GM12878 (cell line): ENCODE results near the gene XRN2. TPM values are rescaled to one million over a fixed set of nuclear protein-coding genes. Genes with fewer than 3 reads are reported as not detected.

Experiments used
- ATAC-seq: fragments of 200-7000 bp; cut with Tn5 transposase; 3 replicates; pipeline ENCODE4 v1.9.1; 2020; ENCODE audit warnings: mild to moderate bottlenecking, moderate library complexity
- BruUV-seq: library from RNA; stranded (reverse); fragments of 400-500 nt; replicated peaks from 2 replicates; lab custom pipeline; 2021; lab: Mats Ljungman, UMichigan
- CTCF ChIA-PET: fragments of 300-600 bp; sonication (Branson Sonifier 250); formaldehyde crosslinking; extraction: SDS; loops from one replicate; lab custom pipeline; 2021; ENCODE audit warnings: inconsistent platforms; lab: Yijun Ruan, JAX
- POLR2A ChIA-PET: fragments of 350-600 bp; formaldehyde crosslinking; extraction: SDS; loops from one replicate; lab custom pipeline; 2021; ENCODE audit warnings: inconsistent platforms; lab: Charles Lee
- RAD21 ChIA-PET: fragments of 300-600 bp; sonication (Branson Sonifier 250); formaldehyde crosslinking; loops from one replicate; lab custom pipeline; 2023; ENCODE audit warnings: antibody characterized with exemption; ENCODE audit not compliant: unreplicated experiment; lab: Charles Lee
- SMC1A ChIA-PET: fragments of 300-600 bp; sonication (Branson Sonifier 250); formaldehyde crosslinking; loops from one replicate; lab custom pipeline; 2023; ENCODE audit not compliant: unreplicated experiment, uncharacterized antibody; lab: Charles Lee
- DNase-seq: peaks from one replicate; pipeline ENCODE4 v3.0.0-alpha.2; 2011; ENCODE audit warnings: low read depth, low spot score
- FAIRE-seq: peaks from 3 replicates; lab custom pipeline; 2011; peaks lifted over from hg19 to GRCh38; lab: Jason Lieb, UNC
- H2AFZ ChIP-seq: 2 replicates; pipeline ENCODE4 v1.6.0; 2011; ENCODE audit warnings: low read depth, low read length, control low read depth; ENCODE audit not compliant: control insufficient read depth
- H3K27ac ChIP-seq: 2 replicates; pipeline ENCODE4 v1.5.1; 2011; ENCODE audit warnings: control low read depth; ENCODE audit not compliant: control insufficient read depth, insufficient read depth
- H3K27me3 ChIP-seq, 2 experiments: replicated peaks in 1 of 2; 2 replicates each; pipeline versions ENCODE4 v1.6.0 to v1.6.1; 2011; ENCODE audit warnings: low read length in 1 of 2; ENCODE audit not compliant: control insufficient read depth in 2 of 2, insufficient read depth in 2 of 2
- H3K36me3 ChIP-seq, 2 experiments: 2 replicates each; pipeline ENCODE4 v1.5.1; 2011; ENCODE audit warnings: low read length in 1 of 2; ENCODE audit not compliant: control insufficient read depth in 2 of 2, insufficient read depth in 2 of 2
- H3K4me1 ChIP-seq: 2 replicates; pipeline ENCODE4 v1.6.1; 2011; ENCODE audit warnings: mild to moderate bottlenecking, low read length, moderate library complexity, mixed read lengths; ENCODE audit not compliant: control insufficient read depth, insufficient read depth
- H3K4me2 ChIP-seq: 2 replicates; pipeline ENCODE4 v1.6.0; 2011; ENCODE audit warnings: control low read depth; ENCODE audit not compliant: control insufficient read depth, insufficient read depth
- H3K4me3 ChIP-seq: fragments of 200-600 bp; sonication (generic); 2 replicates; pipeline ENCODE4 v1.5.1; 2016
- H3K79me2 ChIP-seq: 2 replicates; pipeline ENCODE4 v1.6.0; 2011; ENCODE audit warnings: low read length; ENCODE audit not compliant: control insufficient read depth, insufficient read depth
- H3K9ac ChIP-seq: 2 replicates; pipeline ENCODE4 v1.8.0; 2011; ENCODE audit warnings: low read length, control low read depth, mixed read lengths; ENCODE audit not compliant: control insufficient read depth, insufficient read depth
- H3K9me3 ChIP-seq: replicated peaks from 3 replicates; pipeline ENCODE4 v1.5.1; 2011; ENCODE audit warnings: mild to moderate bottlenecking, low read length; ENCODE audit not compliant: control insufficient read depth, insufficient read depth
- H4K20me1 ChIP-seq: 2 replicates; pipeline ENCODE4 v1.6.0; 2011; ENCODE audit not compliant: control insufficient read depth, insufficient read depth
- BHLHE40 ChIP-seq, 2 experiments: fragments of 450-650 bp in 1 of 2; IDR thresholded peaks; 2 replicates each; pipeline ENCODE4 v1.6.1; 2011 to 2017; ENCODE audit warnings: low read depth in 2 of 2, borderline replicate concordance in 1 of 2, improper control_type of control experiment in 1 of 2, low read length in 1 of 2, mild to moderate bottlenecking in 1 of 2
- CHD2 ChIP-seq: IDR thresholded peaks from 2 replicates; pipeline ENCODE4 v1.6.1; 2011; ENCODE audit warnings: low read depth, low read length, improper control_type of control experiment, borderline replicate concordance
- GABPA ChIP-seq: IDR thresholded peaks from 2 replicates; pipeline ENCODE4 v1.6.1; 2014; ENCODE audit warnings: antibody characterized with exemption, low read depth, mild to moderate bottlenecking, inconsistent platforms
- IRF4 ChIP-seq: IDR thresholded peaks from 2 replicates; pipeline ENCODE4 v1.6.1; 2011; ENCODE audit warnings: low read depth, low read length
- MEF2B ChIP-seq: fragments of 450-650 bp; IDR thresholded peaks from 2 replicates; pipeline ENCODE4 v1.6.1; 2018; ENCODE audit warnings: mild to moderate bottlenecking, moderate library complexity; ENCODE audit not compliant: partially characterized antibody, poor library complexity, severe bottlenecking
- NFYA ChIP-seq: IDR thresholded peaks from 2 replicates; pipeline ENCODE4 v1.6.1; 2011; ENCODE audit warnings: low read depth, mild to moderate bottlenecking, low read length, improper control_type of control experiment, borderline replicate concordance
- PML ChIP-seq: IDR thresholded peaks from 2 replicates; pipeline ENCODE4 v1.6.1; 2012; ENCODE audit warnings: low read length, inconsistent platforms
- POLR2A ChIP-seq: IDR thresholded peaks from 2 replicates; pipeline ENCODE4 v1.6.1; 2011; ENCODE audit warnings: low read depth, mild to moderate bottlenecking, low read length
- RELB ChIP-seq: fragments of 450-650 bp; IDR thresholded peaks from 2 replicates; pipeline ENCODE4 v1.6.1; 2017; ENCODE audit warnings: low read depth, mild to moderate bottlenecking, moderate library complexity
- SMC3 ChIP-seq: IDR thresholded peaks from 2 replicates; pipeline ENCODE4 v1.6.1; 2011; ENCODE audit warnings: low read length, improper control_type of control experiment, borderline replicate concordance
- ZNF274 ChIP-seq: IDR thresholded peaks from one replicate; pipeline ENCODE4 v1.8.0; 2011; ENCODE audit not compliant: insufficient read length, insufficient read depth
- WGBS: methylation state at CpG from one replicate; pipeline ENCODE4 v1.1.6; 2016; ENCODE audit warnings: low lambda C conversion rate; ENCODE audit not compliant: insufficient replicate concordance, insufficient coverage; ENCODE audit errors: missing lambda C conversion rate; 5-methylcytosine and 5-hydroxymethylcytosine counted together
- in situ Hi-C: fragments of 300-500 bp; cut with MboI; formaldehyde crosslinking; loops from 9 replicates; pipeline ENCODE4 v1.14.3; 2018; ENCODE audit warnings: mixed read lengths
- intact Hi-C: fragments of 100-400 bp; cut with micrococcal nuclease; formaldehyde crosslinking; loops from one replicate; pipeline ENCODE4 v1.14.2; 2022; ENCODE audit not compliant: unreplicated experiment
- polyA plus RNA-seq, 11 experiments: library from polyadenylated mRNA; depleted of rRNA in 4 of 11; unstranded in 6 of 11; stranded (reverse) in 5 of 11; fragments of >200 nt; fragmentation: Nextera tagmentation in 4 of 11; fragmentation: Illumina TruSeq in 1 of 11; extraction: Ambion mirVana in 4 of 11; extraction: Trizol in 1 of 11; gene quantifications; 1 replicate in 1 of 11; 2 replicates in 10 of 11; pipeline versions ENCODE4 v1.2.1 to v1.2.3, GENCODE V29; 2011 to 2016; ENCODE audit warnings: inconsistent platforms in 2 of 11, missing spikeins in 2 of 11, low read depth in 1 of 11
- total RNA-seq, 4 experiments: library from RNA; depleted of rRNA in 3 of 4; stranded (reverse); fragments of >200 nt in 3 of 4; fragmentation: Illumina TruSeq in 1 of 4; extraction: Trizol in 1 of 4; gene quantifications; 2 replicates each; pipeline versions ENCODE4 v1.2.1 to v1.2.3, GENCODE V29; 2013 to 2021
- TF ChIP-seq, protein P1 (sequence below): fragments of 450-650 bp; IDR thresholded peaks from 2 replicates; pipeline ENCODE4 v1.6.1; 2017; ENCODE audit warnings: mild to moderate bottlenecking, moderate library complexity
- TF ChIP-seq, protein P2 (sequence below): IDR thresholded peaks from 2 replicates; pipeline ENCODE4 v1.6.1; 2012; ENCODE audit warnings: mild to moderate bottlenecking, low read depth, low read length

The XRN2 gene
- total and polyA plus RNA-seq, 10 of the 15 experiments (the other 5 are each of a cell fraction or from before 2014, with no cell fraction given): 59.7 to 97.8 (median 75.6) TPM

DNA sequence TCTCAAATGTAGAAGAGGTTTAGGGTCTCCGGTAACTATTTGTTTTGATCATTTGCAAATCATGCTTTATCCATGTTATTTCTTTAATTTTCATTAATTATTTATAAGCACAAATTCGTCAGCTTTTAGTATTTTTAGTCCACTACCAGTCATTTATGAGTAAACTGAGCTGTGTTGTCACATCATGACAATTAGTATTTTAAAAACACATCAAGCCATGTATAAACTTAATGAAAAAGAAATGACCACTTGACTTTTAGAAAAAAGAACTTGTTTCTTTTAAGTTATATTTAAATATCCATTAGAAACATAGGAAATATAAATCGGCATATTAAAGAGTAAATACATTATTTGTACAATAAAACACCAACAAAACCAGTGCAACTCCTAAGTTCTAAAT, 91.4 kb downstream of the XRN2 start:
- no TSS peak for BruUV-seq
- H3K36me3 ChIP-seq: peaks cover 0 to 1% of the 10 kb centered on the region in 2 experiments; a peak in 1 of 4 replicates
- no peak overlapping the region for H3K4me3 ChIP-seq
- ATAC-seq (no peak), FAIRE-seq (no peak), DNase-seq (no peak)
- POLR2A ChIA-PET: no interaction called here
- 50% methylated on average over 3 of the region's 3 CpGs for WGBS
- H2AFZ ChIP-seq: no peak overlapping the region
- intact Hi-C loops: loop anchor here (10.0 kb wide), 1 partner anchor 110 kb away; no protein-coding TSS in a partner anchor
- H3K4me1 ChIP-seq: no peaks in the 10 kb centered on the region
- peaks cover 8 to 18% of the 10 kb centered on the region in 2 experiments; a peak in 3 of 4 replicates for H3K27me3 ChIP-seq
- H4K20me1 ChIP-seq: no peaks in the 10 kb centered on the region
- RAD21 ChIA-PET: no interaction called here
- CTCF ChIA-PET: interaction anchor here (2.3 kb wide), 1 partner anchor 159 kb away, joined by 8 read pairs; no protein-coding TSS in a partner anchor
- H3K27ac ChIP-seq: no peak overlapping the region
- no peak overlapping the region for H3K4me2 ChIP-seq
- in situ Hi-C loops: no loop called here
- SMC1A ChIA-PET: interaction anchor here (0.7 kb wide), 1 partner anchor 617 kb away, joined by 3 read pairs; no protein-coding TSS in a partner anchor
- no peaks in the 10 kb centered on the region for H3K79me2 ChIP-seq
- no peaks in the 10 kb centered on the region; the same call in 2 of the 3 replicates for H3K9me3 ChIP-seq
- H3K9ac ChIP-seq: no peak overlapping the region
- TF ChIP-seq, protein P1, sequence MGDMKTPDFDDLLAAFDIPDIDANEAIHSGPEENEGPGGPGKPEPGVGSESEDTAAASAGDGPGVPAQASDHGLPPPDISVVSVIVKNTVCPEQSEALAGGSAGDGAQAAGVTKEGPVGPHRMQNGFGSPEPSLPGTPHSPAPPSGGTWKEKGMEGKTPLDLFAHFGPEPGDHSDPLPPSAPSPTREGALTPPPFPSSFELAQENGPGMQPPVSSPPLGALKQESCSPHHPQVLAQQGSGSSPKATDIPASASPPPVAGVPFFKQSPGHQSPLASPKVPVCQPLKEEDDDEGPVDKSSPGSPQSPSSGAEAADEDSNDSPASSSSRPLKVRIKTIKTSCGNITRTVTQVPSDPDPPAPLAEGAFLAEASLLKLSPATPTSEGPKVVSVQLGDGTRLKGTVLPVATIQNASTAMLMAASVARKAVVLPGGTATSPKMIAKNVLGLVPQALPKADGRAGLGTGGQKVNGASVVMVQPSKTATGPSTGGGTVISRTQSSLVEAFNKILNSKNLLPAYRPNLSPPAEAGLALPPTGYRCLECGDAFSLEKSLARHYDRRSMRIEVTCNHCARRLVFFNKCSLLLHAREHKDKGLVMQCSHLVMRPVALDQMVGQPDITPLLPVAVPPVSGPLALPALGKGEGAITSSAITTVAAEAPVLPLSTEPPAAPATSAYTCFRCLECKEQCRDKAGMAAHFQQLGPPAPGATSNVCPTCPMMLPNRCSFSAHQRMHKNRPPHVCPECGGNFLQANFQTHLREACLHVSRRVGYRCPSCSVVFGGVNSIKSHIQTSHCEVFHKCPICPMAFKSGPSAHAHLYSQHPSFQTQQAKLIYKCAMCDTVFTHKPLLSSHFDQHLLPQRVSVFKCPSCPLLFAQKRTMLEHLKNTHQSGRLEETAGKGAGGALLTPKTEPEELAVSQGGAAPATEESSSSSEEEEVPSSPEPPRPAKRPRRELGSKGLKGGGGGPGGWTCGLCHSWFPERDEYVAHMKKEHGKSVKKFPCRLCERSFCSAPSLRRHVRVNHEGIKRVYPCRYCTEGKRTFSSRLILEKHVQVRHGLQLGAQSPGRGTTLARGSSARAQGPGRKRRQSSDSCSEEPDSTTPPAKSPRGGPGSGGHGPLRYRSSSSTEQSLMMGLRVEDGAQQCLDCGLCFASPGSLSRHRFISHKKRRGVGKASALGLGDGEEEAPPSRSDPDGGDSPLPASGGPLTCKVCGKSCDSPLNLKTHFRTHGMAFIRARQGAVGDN: no peak
- TF ChIP-seq IRF4 (no peak), GABPA (no peak), MEF2B (no peak), PML (no peak), BHLHE40 (IDR thresholded peaks at IDR 0.05; ENCODE audit: borderline replicate concordance in 1 of 2, low read depth in 2 of 2, low read length in 1 of 2) (no peak), RELB (no peak), POLR2A (no peak), SMC3 (no peak), ZNF274 (no peak), CHD2 (no peak), NFYA (no peak)
- TF ChIP-seq, protein P2, sequence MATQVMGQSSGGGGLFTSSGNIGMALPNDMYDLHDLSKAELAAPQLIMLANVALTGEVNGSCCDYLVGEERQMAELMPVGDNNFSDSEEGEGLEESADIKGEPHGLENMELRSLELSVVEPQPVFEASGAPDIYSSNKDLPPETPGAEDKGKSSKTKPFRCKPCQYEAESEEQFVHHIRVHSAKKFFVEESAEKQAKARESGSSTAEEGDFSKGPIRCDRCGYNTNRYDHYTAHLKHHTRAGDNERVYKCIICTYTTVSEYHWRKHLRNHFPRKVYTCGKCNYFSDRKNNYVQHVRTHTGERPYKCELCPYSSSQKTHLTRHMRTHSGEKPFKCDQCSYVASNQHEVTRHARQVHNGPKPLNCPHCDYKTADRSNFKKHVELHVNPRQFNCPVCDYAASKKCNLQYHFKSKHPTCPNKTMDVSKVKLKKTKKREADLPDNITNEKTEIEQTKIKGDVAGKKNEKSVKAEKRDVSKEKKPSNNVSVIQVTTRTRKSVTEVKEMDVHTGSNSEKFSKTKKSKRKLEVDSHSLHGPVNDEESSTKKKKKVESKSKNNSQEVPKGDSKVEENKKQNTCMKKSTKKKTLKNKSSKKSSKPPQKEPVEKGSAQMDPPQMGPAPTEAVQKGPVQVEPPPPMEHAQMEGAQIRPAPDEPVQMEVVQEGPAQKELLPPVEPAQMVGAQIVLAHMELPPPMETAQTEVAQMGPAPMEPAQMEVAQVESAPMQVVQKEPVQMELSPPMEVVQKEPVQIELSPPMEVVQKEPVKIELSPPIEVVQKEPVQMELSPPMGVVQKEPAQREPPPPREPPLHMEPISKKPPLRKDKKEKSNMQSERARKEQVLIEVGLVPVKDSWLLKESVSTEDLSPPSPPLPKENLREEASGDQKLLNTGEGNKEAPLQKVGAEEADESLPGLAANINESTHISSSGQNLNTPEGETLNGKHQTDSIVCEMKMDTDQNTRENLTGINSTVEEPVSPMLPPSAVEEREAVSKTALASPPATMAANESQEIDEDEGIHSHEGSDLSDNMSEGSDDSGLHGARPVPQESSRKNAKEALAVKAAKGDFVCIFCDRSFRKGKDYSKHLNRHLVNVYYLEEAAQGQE: no peak
